ENCODE data around the gene GCK. TPM values are rescaled to one million over a fixed set of nuclear protein-coding genes. Genes with fewer than 3 reads are reported as not detected.

GCK gene
- total and polyA plus RNA-seq, 5 donors, result 7.4 to 17.4 (median 12.8) TPM

GRCh38 chr7:44153948-44154335, 35.3 kb downstream of the GCK start:
- 76% methylated on average over 5 of the region's 5 CpGs for WGBS
- H3K27ac ChIP-seq (ENCODE audit: low read length), result no peak overlapping the region
- H3K4me3 ChIP-seq (ENCODE audit: low read length), result no peak overlapping the region
- intact Hi-C loops (cut with DNase I), result no loop called here
- no peak for DNase-seq
- no peaks in the 10 kb centered on the region for H3K9me3 ChIP-seq (ENCODE audit: control insufficient read depth, low read length)
- no peaks in the 10 kb centered on the region for H3K4me1 ChIP-seq (ENCODE audit: control insufficient read depth, insufficient read depth, low read length)
- ATAC-seq, result no peak
- no peaks in the 10 kb centered on the region for H3K27me3 ChIP-seq (ENCODE audit: control insufficient read depth, insufficient read depth)

DNA sequence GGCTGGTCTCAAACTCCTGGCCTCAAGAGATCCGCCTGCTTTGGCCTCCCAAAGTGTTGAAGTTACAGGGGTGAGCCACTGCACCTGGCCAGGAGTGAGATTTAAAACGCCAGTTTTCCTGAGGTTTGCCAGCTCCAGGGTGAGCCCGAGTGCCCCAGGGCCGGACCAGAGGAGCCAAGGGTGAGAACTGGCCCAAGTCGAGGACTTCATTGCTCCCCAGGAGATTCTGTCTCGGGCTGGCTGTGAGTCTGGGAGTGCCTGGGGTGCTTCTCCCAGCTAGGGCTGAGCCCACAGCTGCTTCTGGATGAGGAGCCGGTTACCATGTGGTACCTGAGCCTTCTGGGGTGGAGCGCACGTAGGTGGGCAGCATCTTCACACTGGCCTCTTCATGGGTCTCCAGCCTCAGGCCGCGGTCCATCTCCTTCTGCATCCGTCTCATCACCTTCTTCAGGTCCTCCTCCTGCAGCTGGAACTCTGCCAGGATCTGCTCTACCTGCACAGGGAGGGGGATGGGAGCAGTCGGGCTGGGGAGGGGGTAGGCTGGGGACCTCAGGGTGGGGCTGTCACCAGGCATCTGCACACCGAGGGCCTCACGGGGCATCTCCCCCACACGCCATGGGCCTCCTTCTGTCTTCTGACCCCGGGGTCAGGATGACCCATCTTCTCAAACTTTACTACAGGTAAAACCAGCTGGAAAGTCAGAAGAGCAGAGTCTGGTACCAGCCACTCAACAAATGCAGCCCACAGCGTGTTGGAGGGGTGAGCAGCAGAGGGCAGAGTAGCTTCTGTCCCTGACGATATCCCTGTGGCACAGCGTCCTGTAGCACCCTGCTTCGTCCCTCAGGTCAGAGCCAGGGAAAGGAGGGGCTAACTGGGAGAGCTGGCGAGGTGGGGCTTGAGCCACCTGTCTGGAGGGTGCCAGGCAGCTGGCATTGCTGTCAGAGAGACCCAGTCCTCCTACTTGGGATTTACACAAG, 36.0 kb downstream of the GCK start:
- ATAC-seq (peak in 1 of 2 donors; percentile 4), DNase-seq (peak in 1 of 3 donors; percentile 26)
- H3K9me3 ChIP-seq (ENCODE audit: control insufficient read depth, low read length), result no peaks in the 10 kb centered on the region
- H3K4me3 ChIP-seq (ENCODE audit: low read length), result no peak overlapping the region
- H3K27ac ChIP-seq (ENCODE audit: low read length), result no peak overlapping the region
- intact Hi-C loops (cut with DNase I), result no loop called here
- no peaks in the 10 kb centered on the region for H3K27me3 ChIP-seq (ENCODE audit: control insufficient read depth, insufficient read depth)
- H3K4me1 ChIP-seq (ENCODE audit: control insufficient read depth, insufficient read depth, low read length), result no peaks in the 10 kb centered on the region
- 83% methylated on average over 22 of the region's 22 CpGs for WGBS

DNA sequence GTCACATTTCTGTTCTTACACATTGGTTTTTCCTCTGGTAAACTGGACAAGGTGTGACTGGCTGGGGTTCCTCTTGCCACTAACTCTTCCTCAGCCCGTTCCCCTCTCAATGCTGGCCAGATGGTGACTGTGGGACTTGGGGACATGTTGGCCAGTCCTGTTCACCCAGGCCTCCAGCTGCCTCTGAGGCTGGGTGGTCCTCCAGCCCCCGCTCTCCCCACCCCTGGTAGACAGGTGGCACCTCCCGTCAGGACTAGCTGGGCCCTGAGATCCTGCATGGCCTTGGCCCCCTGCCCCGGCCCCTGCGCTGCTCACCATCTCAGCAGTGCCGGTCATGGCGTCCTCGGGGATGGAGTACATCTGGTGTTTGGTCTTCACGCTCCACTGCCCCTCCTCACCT, 37.3 kb downstream of the GCK start:
- DNase-seq, result peak in 1 of 3 donors; percentile 38

GRCh38 chr7:44150966-44151941, 38.0 kb downstream of the GCK start:
- no peaks in the 10 kb centered on the region for H3K9me3 ChIP-seq (ENCODE audit: control insufficient read depth, low read length)
- H3K27ac ChIP-seq (ENCODE audit: low read length), result no peak overlapping the region
- H3K4me1 ChIP-seq (ENCODE audit: control insufficient read depth, insufficient read depth, low read length), result no peaks in the 10 kb centered on the region
- DNase-seq (no peak), ATAC-seq (no peak)
- H3K4me3 ChIP-seq (ENCODE audit: low read length), result no peak overlapping the region
- intact Hi-C loops (cut with DNase I), result no loop called here
- 86% methylated on average over 16 of the region's 16 CpGs for WGBS
- no peaks in the 10 kb centered on the region for H3K27me3 ChIP-seq (ENCODE audit: control insufficient read depth, insufficient read depth)

More for the DNA sequence above, 37.3 kb downstream of the GCK start:
- Histone ChIP-seq H3K4me3 (ENCODE audit: low read length) (no peak overlapping the region), H3K4me1 (ENCODE audit: control insufficient read depth, insufficient read depth, low read length) (no peaks in the 10 kb centered on the region), H3K27ac (ENCODE audit: low read length) (no peak overlapping the region), H3K9me3 (ENCODE audit: control insufficient read depth, low read length) (no peaks in the 10 kb centered on the region), H3K27me3 (ENCODE audit: control insufficient read depth, insufficient read depth) (no peaks in the 10 kb centered on the region)
- 97% methylated on average over 9 of the region's 9 CpGs for WGBS
- intact Hi-C loops (cut with DNase I), result no loop called here
- ATAC-seq, result no peak

GRCh38 chr7:44150466-44150832, 38.8 kb downstream of the GCK start:
- DNase-seq, result no peak
- ATAC-seq, result no peak
- H3K27ac ChIP-seq (ENCODE audit: low read length), result no peak overlapping the region
- no peaks in the 10 kb centered on the region for H3K9me3 ChIP-seq (ENCODE audit: control insufficient read depth, low read length)
- no peak overlapping the region for H3K4me3 ChIP-seq (ENCODE audit: low read length)
- H3K27me3 ChIP-seq (ENCODE audit: control insufficient read depth, insufficient read depth), result no peaks in the 10 kb centered on the region
- intact Hi-C loops (cut with DNase I), result no loop called here
- WGBS, result 77% methylated on average over 5 of the region's 5 CpGs
- H3K4me1 ChIP-seq (ENCODE audit: control insufficient read depth, insufficient read depth, low read length), result no peaks in the 10 kb centered on the region

DNA sequence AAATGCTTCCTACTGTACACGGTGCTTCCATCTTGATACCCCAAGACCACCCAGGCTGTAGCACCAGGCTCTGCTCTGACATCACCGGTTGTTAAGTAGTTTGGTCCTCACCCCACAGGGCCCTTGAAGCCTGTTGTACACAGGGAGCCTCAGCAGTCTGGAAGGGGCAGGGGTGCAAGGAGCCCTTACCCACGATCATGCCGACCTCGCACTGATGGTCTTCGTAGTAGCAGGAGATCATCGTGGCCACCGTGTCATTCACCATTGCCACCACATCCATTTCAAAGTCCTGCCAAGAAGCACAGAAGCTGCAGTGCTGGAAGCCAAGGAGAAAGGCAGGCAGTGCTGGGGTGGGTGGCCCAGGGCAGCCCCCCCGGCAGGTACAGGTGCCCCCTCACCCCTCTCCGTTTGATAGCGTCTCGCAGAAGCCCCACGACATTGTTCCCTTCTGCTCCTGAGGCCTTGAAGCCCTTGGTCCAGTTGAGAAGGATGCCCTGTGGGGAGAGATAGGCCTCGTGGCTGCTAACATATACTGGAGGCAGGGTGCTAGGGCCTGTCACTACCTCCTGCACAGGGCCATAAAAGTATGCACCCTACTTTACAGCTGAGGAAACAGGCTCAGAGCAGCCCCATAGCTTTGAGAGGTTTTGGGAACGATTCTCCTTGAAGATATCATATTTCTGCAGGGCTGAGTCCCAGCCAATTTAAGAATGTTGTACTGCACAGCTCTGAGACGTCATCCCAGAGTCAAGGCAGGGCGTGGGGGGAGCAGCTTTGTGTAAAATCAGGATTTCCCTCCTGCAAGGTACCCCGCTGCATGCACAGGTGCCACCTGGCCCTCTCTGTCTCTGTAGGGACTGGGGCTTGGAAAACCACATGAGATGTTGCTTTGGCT, 39.4 kb downstream of the GCK start:
- Histone ChIP-seq H3K4me3 (ENCODE audit: low read length) (no peak overlapping the region), H3K4me1 (ENCODE audit: control insufficient read depth, insufficient read depth, low read length) (no peaks in the 10 kb centered on the region), H3K27ac (ENCODE audit: low read length) (no peak overlapping the region), H3K27me3 (ENCODE audit: control insufficient read depth, insufficient read depth) (no peaks in the 10 kb centered on the region), H3K9me3 (ENCODE audit: control insufficient read depth, low read length) (no peaks in the 10 kb centered on the region)
- WGBS, result 83% methylated on average over 18 of the region's 18 CpGs
- ATAC-seq (no peak), DNase-seq (peak in 1 of 3 donors; percentile 30)
- intact Hi-C loops (cut with DNase I), result no loop called here

DNA sequence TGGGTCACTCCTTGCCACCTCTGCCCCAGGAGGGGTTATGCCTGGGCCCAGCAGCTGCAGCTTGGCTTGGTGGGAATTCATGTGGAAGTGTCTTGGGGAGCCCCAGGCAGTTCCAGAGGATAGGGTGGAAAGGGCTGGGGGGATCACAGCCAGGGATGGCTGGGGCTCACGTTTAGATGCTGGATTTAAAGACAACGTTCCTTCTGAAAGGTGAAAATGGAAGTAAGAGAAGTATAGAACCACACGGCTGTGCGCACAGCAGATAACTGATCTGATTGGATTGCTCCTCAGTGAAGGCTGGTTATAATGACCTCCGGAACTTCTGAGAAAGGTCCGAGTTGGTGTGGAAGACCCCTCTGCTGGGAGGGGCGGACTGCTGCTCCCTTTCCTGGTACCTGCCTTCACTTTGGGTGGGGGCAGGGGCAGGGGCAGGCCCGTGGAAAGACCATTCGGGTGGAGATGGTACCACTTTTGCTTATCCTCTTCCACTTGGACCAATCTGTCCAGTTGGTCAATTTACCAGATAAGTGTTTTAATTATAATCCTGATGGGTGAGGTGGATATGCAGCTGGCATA, 40.2 kb downstream of the GCK start:
- DNase-seq, result no peak
- intact Hi-C loops (cut with DNase I), result no loop called here
- 88% methylated on average over 9 of the region's 9 CpGs for WGBS
- no peaks in the 10 kb centered on the region for H3K9me3 ChIP-seq (ENCODE audit: control insufficient read depth, low read length)
- H3K4me1 ChIP-seq (ENCODE audit: control insufficient read depth, insufficient read depth, low read length), result no peaks in the 10 kb centered on the region
- H3K4me3 ChIP-seq (ENCODE audit: low read length), result no peak overlapping the region
- no peak for ATAC-seq
- no peaks in the 10 kb centered on the region for H3K27me3 ChIP-seq (ENCODE audit: control insufficient read depth, insufficient read depth)
- H3K27ac ChIP-seq (ENCODE audit: low read length), result no peak overlapping the region

GRCh38 chr7:44148166-44148565, 41.1 kb downstream of the GCK start:
- Histone ChIP-seq H3K27me3 (ENCODE audit: control insufficient read depth, insufficient read depth) (no peaks in the 10 kb centered on the region), H3K4me1 (ENCODE audit: control insufficient read depth, insufficient read depth, low read length) (peaks cover 2% of the 10 kb centered on the region), H3K4me3 (ENCODE audit: low read length) (no peak overlapping the region), H3K27ac (ENCODE audit: low read length) (no peak overlapping the region), H3K9me3 (ENCODE audit: control insufficient read depth, low read length) (no peaks in the 10 kb centered on the region)
- WGBS, result 62% methylated on average over 2 of the region's 2 CpGs
- ATAC-seq (no peak), DNase-seq (no peak)
- intact Hi-C loops (cut with DNase I), result no loop called here

- H3K27ac ChIP-seq (ENCODE audit: low read length), result no peak overlapping the region
- H3K4me3 ChIP-seq (ENCODE audit: low read length), result no peak overlapping the region
- no peaks in the 10 kb centered on the region for H3K9me3 ChIP-seq (ENCODE audit: control insufficient read depth, low read length)
- peaks cover 2% of the 10 kb centered on the region for H3K4me1 ChIP-seq (ENCODE audit: control insufficient read depth, insufficient read depth, low read length)
- intact Hi-C loops (cut with DNase I), result no loop called here
- no peak for ATAC-seq
- no peaks in the 10 kb centered on the region for H3K27me3 ChIP-seq (ENCODE audit: control insufficient read depth, insufficient read depth)
- peak in 2 of 3 donors; percentile 70 to 79 for DNase-seq
- WGBS, result 48% methylated on average over 33 of the region's 33 CpGs
Measured at GRCh38 chr7:44147026-44147991, 41.9 kb downstream of the GCK start.

All from right cardiac atrium (tissue), 5 donors.